Body of pancreas (tissue), 4 donors: ENCODE measurements around the gene ZNF365. TPM values are rescaled to one million over a fixed set of nuclear protein-coding genes. Genes with fewer than 3 reads are reported as not detected.
"Not testable (repeated sequence)": the region's sequence is repeated elsewhere in the genome, so short reads cannot be mapped to it uniquely, and the experiment has no call there.

Experiments used
- ATAC-seq: fragments of 150-250 bp; one replicate; pipeline ENCODE4 v1.9.1; 2016
- DNase-seq, 4 donors: peaks; one replicate each; pipeline ENCODE4 v3.0.0-alpha.2; 2019
- H3K27ac ChIP-seq, 4 donors: fragments of 200-600 bp; sonication (generic); 1 replicate in 3 of 4; 2 replicates in 1 of 4; pipeline versions ENCODE4 v1.5.1 to v1.6.1; 2016 to 2019; ENCODE audit warnings: mild to moderate bottlenecking in 1 of 4, mixed read lengths in 1 of 4, moderate library complexity in 1 of 4
- H3K27me3 ChIP-seq, 2 donors: fragments of 200-600 bp; sonication (generic); one replicate each; pipeline ENCODE4 v1.6.0; 2016; ENCODE audit warnings: mild to moderate bottlenecking in 1 of 2
- H3K36me3 ChIP-seq, 2 donors: fragments of 200-600 bp; sonication (generic); replicated peaks in 1 of 2; 2 replicates each; pipeline ENCODE4 v1.5.1; 2016; ENCODE audit warnings: low read depth in 2 of 2; ENCODE audit not compliant: insufficient read depth in 1 of 2
- H3K4me1 ChIP-seq: fragments of 200-600 bp; sonication (generic); one replicate; pipeline ENCODE4 v1.6.0; 2016
- H3K4me3 ChIP-seq, 2 donors: fragments of 200-600 bp; sonication (generic); 1 replicate in 1 of 2; 2 replicates in 1 of 2; pipeline ENCODE4 v1.5.1; 2016 to 2019
- H3K9me3 ChIP-seq, 3 donors: fragments of 200-600 bp; sonication (generic); 1 replicate in 2 of 3; 2 replicates in 1 of 3; pipeline ENCODE4 v1.5.1; 2016
- CTCF ChIP-seq, 7 experiments: fragments of 450-650 bp in 4 of 7; fragments of 200-600 bp in 3 of 7; sonication (generic) in 3 of 7; IDR thresholded peaks; one replicate each; pipeline ENCODE4 v1.5.1; 2016 to 2019; ENCODE audit warnings: antibody characterized with exemption in 7 of 7
- POLR2A ChIP-seq, 3 donors: fragments of 450-650 bp; IDR thresholded peaks; one replicate each; pipeline ENCODE4 v1.6.1; 2016; ENCODE audit warnings: antibody characterized with exemption in 3 of 3, mild to moderate bottlenecking in 2 of 3
- WGBS, 2 donors: methylation state at CpG; one replicate each; pipeline ENCODE4 v1.1.5; 2017; 5-methylcytosine and 5-hydroxymethylcytosine counted together
- intact Hi-C: fragments of 100-400 bp; cut with DNase I; formaldehyde crosslinking; loops from one replicate; pipeline ENCODE4 v1.15.1; 2023
- total RNA-seq, 2 donors: library from RNA; depleted of rRNA; stranded (reverse); fragments of >200 nt; gene quantifications; one replicate each; pipeline ENCODE4 v1.1.0, GENCODE V29; 2016

Gene ZNF365
- total RNA-seq, 2 donors from 2014 or later: 1.0 to 1.6 TPM

GRCh38 chr10:62356447-62356846 lies 17.7 kb upstream of the ZNF365 start:
- Histone ChIP-seq H3K9me3 (no peaks in the 10 kb centered on the region), H3K27me3 (no peaks in the 10 kb centered on the region), H3K4me1 (no peaks in the 10 kb centered on the region), H3K4me3 (no peak overlapping the region), H3K36me3 (no peaks in the 10 kb centered on the region), H3K27ac (no peak overlapping the region)
- intact Hi-C loops: no loop called here
- TF ChIP-seq CTCF (IDR thresholded peaks at IDR 0.05) (no peak), POLR2A (IDR thresholded peaks at IDR 0.05) (no peak)
- DNase-seq (no peak), ATAC-seq (no peak)
- 75 to 77% methylated on average over 2 of the region's 2 CpGs for WGBS, 2 donors

DNA sequence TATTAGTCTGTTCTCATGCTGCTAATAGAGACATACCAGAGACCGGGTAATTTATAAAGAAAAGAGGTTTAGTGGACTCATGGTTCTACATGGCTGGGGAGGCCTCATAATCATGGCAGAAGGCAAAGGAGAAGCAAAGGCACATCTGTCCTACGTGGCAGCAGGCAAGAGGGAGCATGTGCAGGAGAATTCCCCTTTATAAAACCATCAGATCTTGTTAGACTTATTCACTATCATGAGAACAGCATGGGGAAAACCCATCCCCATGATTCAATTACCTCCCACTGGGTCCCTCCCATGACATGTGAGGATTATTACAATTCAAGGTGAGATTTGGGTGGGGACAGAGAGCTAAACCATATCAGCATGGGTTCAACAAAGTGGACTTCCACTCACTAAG lies 16.0 kb upstream of the ZNF365 start:
- H3K27ac ChIP-seq, H3K27me3 ChIP-seq, intact Hi-C loops, H3K36me3 ChIP-seq, H3K9me3 ChIP-seq, ATAC-seq, H3K4me1 ChIP-seq, DNase-seq, H3K4me3 ChIP-seq: not testable (repeated sequence)
- 53 to 62% methylated on average over 2 of the region's 2 CpGs for WGBS, 2 donors

GRCh38 chr10:62373639-62373994 lies 552 bp upstream of the ZNF365 start:
- TF ChIP-seq POLR2A (IDR thresholded peaks at IDR 0.05) (no peak), CTCF (IDR thresholded peaks at IDR 0.05) (no peak)
- ATAC-seq (no peak), DNase-seq (no peak)
- Histone ChIP-seq H3K9me3 (no peaks in the 10 kb centered on the region), H3K4me3 (no peak overlapping the region), H3K27me3 (no peaks in the 10 kb centered on the region), H3K36me3 (no peaks in the 10 kb centered on the region), H3K4me1 (peaks cover 12% of the 10 kb centered on the region), H3K27ac (no peak overlapping the region)
- intact Hi-C loops: no loop called here
- WGBS, 2 donors: 24% methylated on average over 8 of the region's 8 CpGs

DNA sequence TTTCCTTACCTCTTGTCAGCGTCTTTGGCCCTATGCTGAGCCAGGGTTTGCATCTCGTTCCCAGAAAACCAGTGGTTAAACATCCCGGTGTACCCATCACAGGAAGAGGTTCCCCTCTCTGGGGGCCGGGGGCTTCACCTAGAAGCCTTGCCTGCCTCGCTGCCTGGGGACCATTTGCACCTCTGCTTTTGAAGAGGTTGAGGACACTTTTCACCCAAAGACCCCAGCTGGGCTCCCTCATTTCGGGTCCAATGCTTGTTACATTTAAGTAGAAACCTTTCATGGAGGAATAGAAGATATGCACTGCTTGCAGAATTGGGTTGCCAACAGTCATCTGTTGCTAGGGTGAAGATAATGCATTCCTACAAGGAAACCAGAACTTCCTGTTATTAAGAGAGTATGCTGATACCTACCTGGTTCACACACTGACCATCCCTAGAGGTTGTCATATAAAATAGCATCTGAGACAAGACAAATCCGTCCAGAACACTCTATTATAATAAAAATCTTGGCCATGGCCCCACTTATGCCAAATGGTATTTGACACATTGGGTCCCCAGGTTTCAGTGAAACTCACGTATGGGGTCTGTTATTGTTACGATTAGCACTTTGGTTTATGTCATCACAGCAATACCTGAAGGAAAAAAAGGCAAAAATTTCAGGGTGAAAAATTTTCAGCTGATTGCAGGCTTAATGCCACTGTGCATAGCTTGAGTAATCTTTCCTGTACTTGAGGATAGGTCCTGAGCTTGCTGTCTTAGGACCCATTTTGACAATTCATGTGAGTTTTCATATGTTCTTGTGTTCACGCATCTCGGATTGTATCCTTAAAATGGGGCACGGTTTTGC lies 917 bp downstream of the ZNF365 start:
- 55 to 59% methylated on average over 12 of the region's 12 CpGs for WGBS, 2 donors
- ATAC-seq (no peak), DNase-seq (no peak)
- TF ChIP-seq CTCF (IDR thresholded peaks at IDR 0.05) (no peak), POLR2A (IDR thresholded peaks at IDR 0.05) (no peak)
- no peaks in the 10 kb centered on the region for H3K27me3 ChIP-seq
- H3K27ac ChIP-seq: no peak overlapping the region
- H3K4me3 ChIP-seq: no peak overlapping the region
- no peaks in the 10 kb centered on the region for H3K36me3 ChIP-seq
- intact Hi-C loops: no loop called here
- no peaks in the 10 kb centered on the region for H3K9me3 ChIP-seq
- H3K4me1 ChIP-seq: peaks cover 12% of the 10 kb centered on the region

DNA sequence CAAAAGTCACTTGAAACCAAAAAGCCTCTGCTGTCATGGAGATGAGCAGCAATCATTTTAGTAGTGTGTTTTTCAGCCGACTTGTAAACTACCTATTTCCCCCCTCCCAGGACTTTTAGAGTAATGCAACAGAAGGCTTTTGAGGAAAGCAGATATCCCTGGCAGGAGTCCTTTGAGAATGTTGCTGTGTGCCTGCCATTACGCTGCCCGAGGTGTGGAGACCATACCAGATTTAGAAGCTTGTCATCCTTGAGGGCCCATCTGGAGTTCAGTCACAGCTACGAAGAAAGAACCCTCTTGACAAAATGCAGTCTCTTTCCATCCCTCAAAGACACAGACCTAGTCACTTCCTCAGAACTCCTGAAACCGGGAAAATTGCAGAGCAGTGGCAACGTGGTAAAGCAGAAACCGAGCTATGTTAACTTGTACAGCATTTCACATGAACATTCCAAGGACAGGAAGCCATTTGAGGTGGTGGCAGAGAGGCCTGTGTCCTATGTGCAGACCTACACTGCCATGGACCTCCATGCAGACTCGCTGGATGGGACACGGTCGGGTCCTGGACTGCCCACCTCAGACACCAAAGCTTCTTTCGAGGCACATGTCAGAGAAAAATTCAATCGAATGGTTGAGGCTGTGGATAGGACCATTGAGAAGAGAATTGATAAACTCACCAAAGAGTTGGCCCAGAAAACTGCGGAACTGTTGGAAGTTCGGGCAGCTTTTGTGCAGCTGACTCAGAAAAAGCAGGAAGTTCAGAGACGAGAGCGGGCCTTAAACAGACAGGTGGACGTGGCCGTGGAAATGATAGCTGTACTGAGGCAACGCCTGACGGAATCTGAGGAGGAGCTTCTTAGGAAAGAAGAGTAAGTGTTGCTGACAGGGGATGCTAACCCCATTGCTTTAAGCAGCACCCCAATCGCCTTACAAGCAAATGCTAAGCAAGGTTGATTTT lies 2.2 kb downstream of the ZNF365 start:
- WGBS, 2 donors: 59 to 73% methylated on average over 21 of the region's 21 CpGs
- no peaks in the 10 kb centered on the region for H3K27me3 ChIP-seq
- peaks cover 12% of the 10 kb centered on the region for H3K4me1 ChIP-seq
- H3K9me3 ChIP-seq: no peaks in the 10 kb centered on the region
- no peak for ATAC-seq
- no peak for DNase-seq
- TF ChIP-seq POLR2A (IDR thresholded peaks at IDR 0.05): no peak
- no peak for TF ChIP-seq CTCF (IDR thresholded peaks at IDR 0.05)
- no peaks in the 10 kb centered on the region for H3K36me3 ChIP-seq
- no peak overlapping the region for H3K4me3 ChIP-seq
- intact Hi-C loops: no loop called here
- H3K27ac ChIP-seq: no peak overlapping the region
